GM21390 (cell line): ENCODE measurements around the gene BCL2A1.
A peak's percentile ranks its signal among the peaks of the same experiment; 100 is the strongest.
"Not testable (repeated sequence)": the region's sequence is repeated elsewhere in the genome, so short reads cannot be mapped to it uniquely, and the experiment has no call there.

Experiments
- ATAC-seq: cut with Tn5 transposase; IDR thresholded peaks from one replicate; pipeline ENCODE4 v1.9.1; 2021; ENCODE audit not compliant: unreplicated experiment

Gene BCL2A1

DNA sequence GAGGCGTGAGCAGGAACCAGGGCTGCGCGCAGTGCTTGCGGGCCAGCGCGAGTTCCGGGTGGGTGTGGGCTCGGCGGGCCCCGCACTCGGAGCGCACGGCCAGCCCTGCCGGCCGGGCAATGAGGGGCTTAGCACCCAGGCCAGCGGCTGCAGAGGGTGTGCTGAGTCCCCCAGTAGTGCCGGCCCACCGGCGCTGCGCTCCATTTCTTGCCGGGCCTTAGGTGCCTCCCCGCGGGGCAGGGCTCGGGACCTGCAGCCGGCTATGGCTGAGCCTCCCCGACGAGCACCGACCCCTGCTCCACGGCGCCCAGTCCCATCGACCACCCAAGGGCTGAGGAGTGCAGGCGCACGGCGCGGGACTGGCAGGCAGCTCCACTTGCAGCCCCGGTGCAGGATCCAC, 44.9 kb downstream of the BCL2A1 start:
- not testable (repeated sequence) for ATAC-seq

DNA sequence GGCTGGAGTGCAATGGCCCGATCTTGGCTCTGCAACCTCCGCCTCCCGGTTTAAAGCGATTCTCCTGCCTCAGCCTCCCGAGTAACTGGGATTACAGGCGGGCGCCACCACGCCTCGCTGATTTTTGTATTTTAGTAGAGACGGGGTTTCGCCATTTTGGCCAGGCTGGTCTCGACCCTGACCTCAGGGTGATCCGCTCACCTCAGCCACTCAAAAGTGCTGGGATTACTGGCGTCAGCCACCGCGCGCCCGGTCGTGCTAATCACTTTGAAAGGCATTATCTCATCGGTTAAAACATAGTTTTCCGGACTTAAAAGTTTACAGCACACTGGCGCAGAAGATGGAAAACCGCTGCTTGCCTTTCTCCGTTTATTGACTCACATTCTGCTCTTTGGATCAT, 46.6 kb downstream of the BCL2A1 start:
- no peak for ATAC-seq

DNA sequence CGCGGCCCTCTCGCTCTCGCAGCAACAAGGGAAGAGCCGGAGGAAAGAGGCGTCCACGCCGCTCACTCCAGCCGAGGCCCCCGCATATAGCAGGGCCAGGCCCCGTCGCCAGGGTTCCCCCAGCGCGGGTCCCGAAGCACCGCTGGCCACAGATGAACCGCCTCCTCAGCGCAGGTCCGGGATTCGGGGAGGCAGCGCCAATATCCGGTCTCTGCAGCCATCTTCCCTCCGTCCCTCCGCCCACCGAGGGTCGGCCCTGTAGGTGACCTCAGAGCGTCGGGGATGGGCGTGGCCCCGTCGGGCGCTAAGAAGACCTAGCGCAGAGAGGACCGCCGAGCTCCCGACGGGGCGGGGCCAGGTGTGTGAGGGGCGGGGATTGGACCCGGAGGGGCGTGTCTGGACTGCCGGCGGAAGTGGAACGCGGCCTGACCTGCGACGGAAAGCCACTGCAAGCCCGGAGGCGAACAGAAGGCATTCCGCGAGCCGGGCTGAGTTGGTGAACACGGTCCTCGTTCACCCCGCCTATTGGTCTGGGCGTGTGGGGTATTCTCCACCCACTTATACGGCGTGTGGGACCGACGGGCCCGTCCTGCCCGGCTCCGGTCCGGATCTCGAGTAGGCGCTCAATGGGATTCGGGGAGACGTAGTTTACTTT, 47.4 kb downstream of the BCL2A1 start:
- peak; percentile 96 for ATAC-seq

DNA sequence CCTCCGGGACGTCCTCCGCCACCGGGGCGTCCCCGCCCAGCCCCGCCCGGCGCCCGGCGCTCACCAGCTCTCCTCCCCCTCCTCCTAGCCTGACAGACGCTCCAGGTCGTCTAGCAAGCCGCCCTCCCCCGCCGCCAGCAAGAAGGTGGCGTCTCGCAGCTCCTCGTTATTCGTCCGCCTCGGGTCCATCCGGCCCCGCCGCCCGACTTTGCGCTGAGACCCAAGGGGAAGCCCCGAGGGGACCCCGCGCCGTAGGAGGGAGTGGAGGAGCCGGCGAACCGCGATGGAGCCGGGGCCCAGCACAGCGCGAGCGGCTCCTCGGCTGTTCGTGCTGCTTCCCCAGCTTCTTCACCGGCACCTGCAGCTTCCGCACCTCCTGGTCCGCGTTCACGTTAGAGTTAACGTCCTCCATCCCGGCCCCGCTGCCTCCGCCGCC, 47.9 kb downstream of the BCL2A1 start:
- peak; percentile 37 for ATAC-seq

DNA sequence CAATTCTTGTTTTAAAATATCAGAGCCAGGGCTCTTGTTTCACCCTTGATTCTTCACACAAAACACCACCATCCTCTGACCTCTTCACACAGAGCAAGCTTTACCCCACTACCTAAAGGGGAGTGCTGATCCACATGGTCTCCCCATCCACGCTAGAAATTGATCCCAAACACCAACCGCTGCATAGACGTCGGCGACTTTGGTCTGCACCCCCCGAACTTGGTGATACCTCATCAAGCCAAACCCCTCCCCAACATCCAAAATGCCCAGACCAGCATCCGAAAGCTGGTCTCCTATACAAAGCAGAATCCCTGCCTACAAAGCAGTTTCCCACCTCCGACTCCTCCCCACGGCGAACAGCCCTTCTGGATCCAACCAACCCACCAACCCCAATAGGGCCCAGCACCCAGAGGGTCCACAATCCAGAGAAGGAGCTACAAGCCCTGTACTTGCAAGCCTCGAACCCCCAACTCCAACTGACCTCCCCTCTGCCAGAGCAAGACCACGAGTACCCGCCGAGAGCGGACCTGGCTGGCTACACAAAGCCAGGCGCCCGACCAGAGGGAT, 48.4 kb downstream of the BCL2A1 start:
- ATAC-seq: no peak

DNA sequence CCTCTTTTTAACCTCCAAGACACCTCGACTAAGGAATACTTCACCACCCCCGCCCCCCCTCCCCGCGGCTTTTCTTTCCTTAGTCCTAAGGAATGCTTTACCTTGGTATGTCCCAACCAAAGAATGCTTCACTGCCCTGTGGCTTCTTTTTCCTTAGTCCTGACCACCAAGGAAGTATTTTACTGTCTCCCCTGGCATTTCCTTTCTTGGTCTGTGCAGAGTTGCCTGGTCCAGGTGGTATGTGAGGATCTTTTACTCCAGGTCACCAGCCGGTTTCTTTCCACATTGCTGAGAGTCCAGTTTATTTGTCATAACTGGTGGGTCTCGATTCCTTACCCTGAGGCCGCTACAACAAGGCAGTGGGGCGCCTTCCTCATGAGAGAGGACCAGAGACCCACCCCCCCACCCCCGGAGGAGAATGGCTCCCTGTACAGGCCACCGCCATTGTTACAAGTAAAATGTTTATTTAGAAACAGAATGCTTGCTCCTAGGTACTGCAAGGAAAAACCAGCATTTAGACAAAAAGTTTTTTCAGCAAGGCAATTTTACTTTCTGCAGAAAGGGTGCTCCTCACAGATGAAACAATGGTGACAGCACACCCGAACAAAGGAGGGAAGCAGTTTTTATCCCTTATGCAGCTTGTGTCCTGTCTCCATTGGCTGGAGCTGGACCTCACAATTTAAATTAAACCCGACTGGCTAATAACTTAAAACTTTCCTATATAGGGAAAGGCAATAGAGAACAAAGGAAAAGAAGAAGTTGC, 51.1 kb downstream of the BCL2A1 start:
- no peak for ATAC-seq

DNA sequence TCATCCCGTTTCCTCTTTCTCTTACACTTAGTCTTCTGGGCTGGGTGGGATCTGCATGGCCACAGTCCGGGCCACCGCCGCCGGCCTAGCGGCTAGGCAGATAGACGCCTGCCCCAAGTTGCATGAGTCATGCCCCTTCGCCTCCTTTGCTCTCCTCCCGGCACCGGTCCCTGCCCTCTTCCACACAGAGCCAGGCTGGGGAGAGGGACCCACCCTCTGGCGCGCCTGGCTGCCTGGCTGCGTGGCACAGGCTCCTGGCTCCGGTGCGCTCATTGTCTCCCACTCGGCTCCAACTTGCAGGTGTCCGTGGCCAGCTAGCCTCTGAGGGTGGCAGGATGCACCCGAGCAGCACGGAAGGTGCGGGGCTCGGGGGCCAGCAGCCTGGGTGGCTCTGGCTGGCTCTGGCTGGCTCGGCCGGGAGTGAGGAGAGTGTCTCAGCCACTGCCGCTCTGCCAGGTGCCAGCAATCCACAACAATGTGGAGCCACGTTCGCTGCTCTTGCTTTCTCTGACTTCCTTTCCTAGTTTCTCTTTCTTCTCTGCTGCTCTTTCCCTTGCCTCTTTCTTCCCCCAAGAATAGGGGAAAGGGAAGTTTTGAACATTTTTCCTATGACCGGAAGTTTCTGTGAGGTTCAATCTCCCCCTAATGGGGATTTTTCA, 51.8 kb downstream of the BCL2A1 start:
- no peak for ATAC-seq

DNA sequence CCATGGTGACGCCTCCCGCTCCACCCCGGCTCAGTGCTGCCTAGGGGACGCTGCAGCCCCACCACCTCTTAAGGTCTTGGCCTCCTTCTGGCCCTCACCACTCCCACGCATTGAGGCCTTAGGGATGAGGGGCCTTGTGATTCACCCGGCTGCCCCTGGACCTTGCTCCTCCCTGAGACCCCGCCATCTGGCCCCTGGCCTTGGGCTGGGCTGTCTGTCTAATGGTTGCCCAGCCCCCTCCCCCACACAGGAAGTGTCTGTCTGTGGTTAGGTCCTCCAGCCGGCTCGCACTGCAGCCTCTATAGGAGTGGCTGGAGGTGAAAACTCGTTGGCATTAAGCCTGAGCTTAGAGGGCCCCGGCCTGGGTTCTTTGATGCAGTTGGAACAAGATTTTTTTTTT, 52.7 kb downstream of the BCL2A1 start:
- ATAC-seq: no peak

DNA sequence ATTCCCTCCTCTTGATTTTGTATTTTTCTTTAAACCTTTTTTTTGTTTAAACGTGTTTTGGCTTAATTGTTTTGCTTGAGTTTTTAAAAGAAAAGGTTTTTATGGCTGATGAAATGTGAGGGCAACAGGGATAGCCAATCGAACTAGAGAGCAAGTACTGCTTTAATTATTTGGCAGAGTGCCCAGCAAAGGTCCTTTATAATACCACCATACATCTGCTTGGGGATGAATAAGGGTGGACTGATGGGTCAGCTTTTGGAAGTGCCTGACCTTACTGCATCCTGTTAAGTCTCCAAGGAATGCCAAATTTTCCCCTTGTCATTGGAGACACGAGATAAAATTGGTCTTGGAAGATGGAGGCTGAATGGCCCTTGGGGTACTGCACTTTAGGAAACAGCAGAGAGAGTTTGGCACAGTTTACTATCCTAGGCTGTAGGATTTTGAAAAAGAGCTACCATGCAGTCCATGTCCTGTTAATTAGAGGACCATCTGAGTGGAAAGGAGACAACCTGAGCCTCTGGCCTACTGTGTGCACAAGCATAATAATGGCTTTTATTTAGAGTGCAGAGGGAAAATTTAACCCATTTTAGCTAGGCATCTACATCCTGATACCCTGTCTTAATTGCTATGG, 54.4 kb downstream of the BCL2A1 start:
- ATAC-seq: no peak

DNA sequence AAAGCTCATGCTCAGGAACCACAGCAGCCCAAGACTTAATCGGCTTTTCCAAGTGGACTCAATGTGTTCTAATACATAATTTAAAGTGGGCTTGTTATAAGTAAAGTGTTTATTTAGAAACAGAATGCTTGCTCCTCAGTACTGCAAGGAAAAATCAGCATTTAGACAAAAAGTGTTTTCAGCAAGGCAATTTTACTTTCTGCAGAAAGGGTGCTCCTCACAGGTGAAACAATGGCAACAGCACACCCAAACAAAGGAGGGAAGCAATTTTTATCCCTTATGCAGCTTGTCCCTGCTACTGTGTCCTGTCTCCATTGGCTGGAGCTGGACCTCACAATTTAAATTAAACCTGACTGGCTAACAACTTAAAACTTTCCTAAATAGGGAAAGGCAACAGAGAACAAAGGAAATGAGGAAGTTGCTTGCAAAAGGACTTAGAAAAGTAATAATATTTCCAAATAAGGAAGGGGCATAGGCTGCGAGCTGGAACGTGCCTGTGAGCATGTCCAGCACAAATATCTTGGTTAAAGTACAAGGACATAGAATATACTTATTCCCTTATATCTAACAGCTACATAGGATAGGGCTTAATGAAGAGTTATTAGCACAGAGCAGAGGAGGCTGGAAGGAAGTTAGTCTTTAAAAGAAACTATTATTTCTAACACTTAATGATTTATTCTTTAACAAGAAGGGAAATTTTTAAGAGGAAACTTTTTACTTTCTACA, 55.1 kb downstream of the BCL2A1 start:
- ATAC-seq: not testable (repeated sequence)

DNA sequence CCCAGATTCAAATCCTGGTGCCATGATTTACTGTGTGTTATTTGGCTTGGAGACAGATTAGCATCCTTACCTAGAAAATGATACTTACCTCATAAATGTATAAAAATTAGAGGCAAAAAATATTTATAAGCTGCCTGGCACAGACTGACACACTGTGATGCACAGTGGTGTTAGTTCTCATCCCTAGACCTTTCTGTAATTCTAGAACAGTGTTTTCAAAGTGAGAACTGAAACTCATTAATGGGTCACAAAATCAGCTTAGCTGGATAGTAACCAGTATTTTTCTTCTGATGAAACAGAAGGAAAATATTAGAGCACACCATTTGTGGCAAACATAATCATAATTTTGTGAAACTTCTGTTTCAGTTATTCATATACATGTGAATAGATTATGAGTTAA, 56.3 kb downstream of the BCL2A1 start:
- ATAC-seq: no peak
